Smooth muscle cell (in vitro differentiated cells): ENCODE measurements around the gene OR5H1. TPM values are rescaled to one million over a fixed set of nuclear protein-coding genes. Genes with fewer than 3 reads are reported as not detected.
"Not testable (repeated sequence)": the region's sequence is repeated elsewhere in the genome, so short reads cannot be mapped to it uniquely, and the experiment has no call there.

Experiments
- DNase-seq: peaks from one replicate; lab custom pipeline; 2025; ENCODE audit not compliant: unreplicated experiment; lab: John Stamatoyannopoulos, UW
- H2AFZ ChIP-seq: fragments of 200-600 bp; sonication (generic); 2 replicates; pipeline ENCODE4 v1.6.0; 2016; ENCODE audit warnings: antibody characterized with exemption, low read depth, mild to moderate bottlenecking
- H3F3A ChIP-seq: fragments of 200-600 bp; sonication (generic); 2 replicates; pipeline ENCODE4 v1.6.0; 2017; ENCODE audit warnings: antibody characterized with exemption, low read depth
- H3K27ac ChIP-seq: fragments of 200-600 bp; sonication (generic); 2 replicates; pipeline ENCODE4 v1.5.1; 2016; ENCODE audit warnings: low read depth, mild to moderate bottlenecking
- H3K27me3 ChIP-seq: fragments of 200-600 bp; sonication (generic); 2 replicates; pipeline ENCODE4 v1.6.1; 2016; ENCODE audit warnings: low read depth, mild to moderate bottlenecking
- H3K36me3 ChIP-seq: fragments of 200-600 bp; sonication (generic); 2 replicates; pipeline ENCODE4 v1.5.1; 2016; ENCODE audit warnings: low read depth
- H3K4me1 ChIP-seq: fragments of 200-600 bp; sonication (generic); 2 replicates; pipeline ENCODE4 v1.5.1; 2016; ENCODE audit warnings: low read depth
- H3K4me2 ChIP-seq: fragments of 200-600 bp; sonication (generic); 2 replicates; pipeline ENCODE4 v1.6.0; 2016; ENCODE audit warnings: mild to moderate bottlenecking
- H3K4me3 ChIP-seq: fragments of 200-600 bp; sonication (generic); 2 replicates; pipeline ENCODE4 v1.5.1; 2016; ENCODE audit warnings: mild to moderate bottlenecking
- H3K79me2 ChIP-seq: fragments of 200-600 bp; sonication (generic); 2 replicates; pipeline ENCODE4 v1.6.0; 2016; ENCODE audit warnings: low read depth, mild to moderate bottlenecking
- H3K9ac ChIP-seq: fragments of 200-600 bp; sonication (generic); 2 replicates; pipeline ENCODE4 v1.6.0; 2016; ENCODE audit warnings: low read depth
- H3K9me3 ChIP-seq: fragments of 200-600 bp; sonication (generic); replicated peaks from 2 replicates; pipeline ENCODE4 v1.5.1; 2016; ENCODE audit warnings: low read depth
- H4K20me1 ChIP-seq: fragments of 200-600 bp; sonication (generic); 2 replicates; pipeline ENCODE4 v1.6.0; 2016; ENCODE audit warnings: low read depth
- CTCF ChIP-seq: fragments of 200-600 bp; sonication (generic); IDR thresholded peaks from 2 replicates; pipeline ENCODE4 v1.5.1; 2017; ENCODE audit warnings: borderline replicate concordance, mild to moderate bottlenecking, antibody characterized with exemption; ENCODE audit not compliant: insufficient read depth, poor library complexity, severe bottlenecking
- WGBS: methylation state at CpG from one replicate; pipeline ENCODE4 v1.1.7; 2016; ENCODE audit warnings: low lambda C conversion rate; 5-methylcytosine and 5-hydroxymethylcytosine counted together
- polyA plus RNA-seq: library from polyadenylated mRNA; unstranded; fragments of >200 nt; fragmentation: Nextera tagmentation; extraction: Ambion mirVana; gene quantifications from 2 replicates; pipeline ENCODE4 v1.2.1, GENCODE V29; 2016
- total RNA-seq: library from RNA; depleted of rRNA; stranded (reverse); fragments of >200 nt; gene quantifications from 2 replicates; pipeline ENCODE4 v1.2.3, GENCODE V29; 2014

Gene OR5H1
- total and polyA plus RNA-seq, 2 experiments from 2014 or later, result not detected

GRCh38 chr3:98114264-98114663 is 16.3 kb upstream of the OR5H1 start:
- Histone ChIP-seq H3K36me3 (peaks cover 5% of the 10 kb centered on the region), H3K79me2 (no peaks in the 10 kb centered on the region), H4K20me1 (no peaks in the 10 kb centered on the region), H3F3A (no peaks in the 10 kb centered on the region), H3K4me1 (no peaks in the 10 kb centered on the region), H3K27me3 (no peaks in the 10 kb centered on the region), H3K4me2 (no peak overlapping the region), H3K9me3 (peaks cover 5% of the 10 kb centered on the region), H2AFZ (no peak overlapping the region), H3K27ac (no peak overlapping the region), H3K4me3 (no peak overlapping the region), H3K9ac (no peak overlapping the region)
- WGBS, result 77% methylated on average over 3 of the region's 3 CpGs
- TF ChIP-seq CTCF, result no peak
- DNase-seq, result no peak

- TF ChIP-seq CTCF, result no peak
- WGBS, result 95% methylated on average over 1 of the region's 1 CpG
Measured at GRCh38 chr3:98115717-98116116, 14.8 kb upstream of the OR5H1 start.

GRCh38 chr3:98136631-98137030 is 6.1 kb downstream of the OR5H1 start:
- no peaks in the 10 kb centered on the region for H3F3A ChIP-seq
- H3K4me2 ChIP-seq, result no peak overlapping the region
- H3K27ac ChIP-seq, result no peak overlapping the region
- no peak for TF ChIP-seq CTCF
- no peaks in the 10 kb centered on the region for H3K79me2 ChIP-seq
- no peaks in the 10 kb centered on the region for H3K9me3 ChIP-seq
- H3K27me3 ChIP-seq, result no peaks in the 10 kb centered on the region
- H3K4me1 ChIP-seq, result no peaks in the 10 kb centered on the region
- no peaks in the 10 kb centered on the region for H4K20me1 ChIP-seq
- H3K4me3 ChIP-seq, result no peak overlapping the region
- H3K9ac ChIP-seq, result no peak overlapping the region
- WGBS, result 85% methylated on average over 3 of the region's 3 CpGs
- no peak overlapping the region for H2AFZ ChIP-seq
- no peak for DNase-seq
- H3K36me3 ChIP-seq, result no peaks in the 10 kb centered on the region

More at GRCh38 chr3:98115717-98116116, 14.8 kb upstream of the OR5H1 start:
- peaks cover 5% of the 10 kb centered on the region for H3K36me3 ChIP-seq
- no peak overlapping the region for H3K4me3 ChIP-seq
- H3K27ac ChIP-seq, result no peak overlapping the region
- DNase-seq, result no peak
- H2AFZ ChIP-seq, result no peak overlapping the region
- H3F3A ChIP-seq, result no peaks in the 10 kb centered on the region
- H3K9me3 ChIP-seq, result peaks cover 5% of the 10 kb centered on the region
- no peaks in the 10 kb centered on the region for H3K4me1 ChIP-seq
- no peak overlapping the region for H3K9ac ChIP-seq
- no peaks in the 10 kb centered on the region for H3K79me2 ChIP-seq
- no peaks in the 10 kb centered on the region for H3K27me3 ChIP-seq
- H3K4me2 ChIP-seq, result no peak overlapping the region
- H4K20me1 ChIP-seq, result no peaks in the 10 kb centered on the region

GRCh38 chr3:98137826-98138557 is 7.5 kb downstream of the OR5H1 start:
- not testable (repeated sequence) for H3K36me3 ChIP-seq, H3K27ac ChIP-seq, H3K79me2 ChIP-seq, H2AFZ ChIP-seq, H3K4me3 ChIP-seq, H4K20me1 ChIP-seq, DNase-seq, H3K4me2 ChIP-seq, H3K9me3 ChIP-seq, H3K4me1 ChIP-seq, H3K27me3 ChIP-seq, H3K9ac ChIP-seq, H3F3A ChIP-seq
- WGBS, result 78% methylated on average over 23 of the region's 23 CpGs
